Astrocyte (in vitro differentiated cells and primary cell): ENCODE data around the gene SNX3. TPM values are rescaled to one million over a fixed set of nuclear protein-coding genes. Genes with fewer than 3 reads are reported as not detected.

Experiments used
- DNase-seq: peaks from one replicate; pipeline ENCODE4 v3.0.0-alpha.2; 2010; ENCODE audit warnings: low read depth
- FAIRE-seq: peaks from 2 replicates; lab custom pipeline; 2011; peaks lifted over from hg19 to GRCh38; lab: Jason Lieb, UNC
- H2AFZ ChIP-seq: 2 replicates; pipeline ENCODE4 v1.6.0; 2012; ENCODE audit warnings: low read depth, low read length, inconsistent platforms
- H3K27ac ChIP-seq: 2 replicates; pipeline ENCODE4 v1.5.1; 2011; ENCODE audit warnings: low read depth, low read length, inconsistent platforms
- H3K27me3 ChIP-seq: 2 replicates; pipeline ENCODE4 v1.6.0; 2011; ENCODE audit warnings: low read length, inconsistent platforms; ENCODE audit not compliant: insufficient read depth
- H3K36me3 ChIP-seq: 2 replicates; pipeline ENCODE4 v1.5.1; 2011; ENCODE audit warnings: low read length, inconsistent platforms; ENCODE audit not compliant: insufficient read depth
- H3K4me1 ChIP-seq: 2 replicates; pipeline ENCODE4 v1.5.1; 2011; ENCODE audit warnings: low read length, inconsistent platforms; ENCODE audit not compliant: insufficient read depth
- H3K4me2 ChIP-seq: 2 replicates; pipeline ENCODE4 v1.6.0; 2012; ENCODE audit warnings: low read length, inconsistent platforms
- H3K4me3 ChIP-seq: 2 replicates; pipeline ENCODE4 v1.5.1; 2011; ENCODE audit warnings: low read depth, mild to moderate bottlenecking, low read length, inconsistent platforms; ENCODE audit not compliant: insufficient read depth
- H3K79me2 ChIP-seq: 2 replicates; pipeline ENCODE4 v1.6.0; 2012; ENCODE audit warnings: mild to moderate bottlenecking, low read length, inconsistent platforms; ENCODE audit not compliant: insufficient read depth
- H3K9ac ChIP-seq: 2 replicates; pipeline ENCODE4 v1.6.0; 2012; ENCODE audit warnings: mild to moderate bottlenecking, low read length, inconsistent platforms
- H3K9me3 ChIP-seq: 2 replicates; pipeline ENCODE4 v1.5.1; 2012; ENCODE audit warnings: low read depth, mild to moderate bottlenecking, low read length, inconsistent platforms; ENCODE audit not compliant: insufficient read depth
- H4K20me1 ChIP-seq: 2 replicates; pipeline ENCODE4 v1.6.0; 2012; ENCODE audit warnings: low read length, inconsistent platforms; ENCODE audit not compliant: insufficient read depth
- H3K27ac Mint-ChIP-seq: one replicate; pipeline ENCODE4 v1.8.0; 2021; ENCODE audit warnings: mild to moderate bottlenecking, mixed read lengths; ENCODE audit not compliant: unreplicated experiment
- H3K27me3 Mint-ChIP-seq: one replicate; pipeline ENCODE4 v1.8.0; 2021; ENCODE audit warnings: low read depth, mixed read lengths; ENCODE audit not compliant: unreplicated experiment
- H3K36me3 Mint-ChIP-seq: one replicate; pipeline ENCODE4 v1.8.0; 2021; ENCODE audit warnings: low read depth, mixed read lengths; ENCODE audit not compliant: unreplicated experiment
- H3K4me1 Mint-ChIP-seq: one replicate; pipeline ENCODE4 v1.8.0; 2021; ENCODE audit warnings: low read depth, mixed read lengths; ENCODE audit not compliant: unreplicated experiment
- H3K4me3 Mint-ChIP-seq: one replicate; pipeline ENCODE4 v1.8.0; 2021; ENCODE audit warnings: mild to moderate bottlenecking, moderate library complexity, mixed read lengths; ENCODE audit not compliant: unreplicated experiment
- H3K9me3 Mint-ChIP-seq: one replicate; pipeline ENCODE4 v1.8.0; 2021; ENCODE audit warnings: mild to moderate bottlenecking, mixed read lengths; ENCODE audit not compliant: unreplicated experiment
- CTCF ChIP-seq: IDR thresholded peaks from 2 replicates; pipeline ENCODE4 v1.5.1; 2011; ENCODE audit warnings: low read depth, mild to moderate bottlenecking, inconsistent platforms, low read length, moderate library complexity; ENCODE audit not compliant: insufficient read depth
- EZH2 ChIP-seq: IDR thresholded peaks from 2 replicates; pipeline ENCODE4 v1.6.1; 2012; ENCODE audit warnings: mild to moderate bottlenecking, low read length, inconsistent platforms; ENCODE audit not compliant: insufficient read depth
- total RNA-seq: library from RNA; stranded (reverse); gene quantifications from 2 replicates; pipeline ENCODE4 v1.2.1, GENCODE V29; 2021

The SNX3 gene
- total RNA-seq, 1 donor from 2014 or later = 165 TPM

- Histone ChIP-seq H3K4me2 (no peak overlapping the region), H3K4me3 (no peak overlapping the region), H3K4me1 (no peaks in the 10 kb centered on the region), H3K79me2 (no peaks in the 10 kb centered on the region), H3K27ac (no peak overlapping the region), H3K9me3 (no peaks in the 10 kb centered on the region), H3K27me3 (peaks cover 6% of the 10 kb centered on the region), H3K9ac (no peak overlapping the region), H2AFZ (no peak overlapping the region), H4K20me1 (no peaks in the 10 kb centered on the region), H3K36me3 (no peaks in the 10 kb centered on the region)
- H3K4me1 Mint-ChIP-seq = no peaks in the 10 kb centered on the region
- no peak for DNase-seq
- peaks cover 17% of the 10 kb centered on the region for H3K27me3 Mint-ChIP-seq
- no peak overlapping the region for H3K4me3 Mint-ChIP-seq
- H3K36me3 Mint-ChIP-seq = peaks cover 3% of the 10 kb centered on the region
- TF ChIP-seq EZH2 = no peak
- TF ChIP-seq CTCF = no peak
- no peak overlapping the region for H3K27ac Mint-ChIP-seq
- FAIRE-seq = no peak
- no peaks in the 10 kb centered on the region for H3K9me3 Mint-ChIP-seq
Observed at GRCh38 chr6:108193131-108193530, 67.7 kb downstream of the SNX3 start.

GRCh38 chr6:108187519-108187918 lies 73.3 kb downstream of the SNX3 start:
- H3K27ac ChIP-seq = no peak overlapping the region
- no peaks in the 10 kb centered on the region for H3K4me1 ChIP-seq
- no peak overlapping the region for H2AFZ ChIP-seq
- no peaks in the 10 kb centered on the region for H3K9me3 ChIP-seq
- FAIRE-seq (no peak), DNase-seq (no peak)
- no peak overlapping the region for H3K4me2 ChIP-seq
- Mint-ChIP-seq H3K4me3 (no peak overlapping the region), H3K36me3 (no peaks in the 10 kb centered on the region), H3K9me3 (no peaks in the 10 kb centered on the region), H3K4me1 (no peaks in the 10 kb centered on the region), H3K27ac (no peak overlapping the region), H3K27me3 (peaks cover 40% of the 10 kb centered on the region)
- H3K4me3 ChIP-seq = no peak overlapping the region
- H3K27me3 ChIP-seq = peaks cover 6% of the 10 kb centered on the region
- H3K79me2 ChIP-seq = no peaks in the 10 kb centered on the region
- no peaks in the 10 kb centered on the region for H4K20me1 ChIP-seq
- no peaks in the 10 kb centered on the region for H3K36me3 ChIP-seq
- TF ChIP-seq EZH2 = no peak
- no peak for TF ChIP-seq CTCF
- no peak overlapping the region for H3K9ac ChIP-seq

GRCh38 chr6:108186226-108186625 lies 74.6 kb downstream of the SNX3 start:
- Histone ChIP-seq H3K79me2 (no peaks in the 10 kb centered on the region), H3K4me3 (no peak overlapping the region), H4K20me1 (no peaks in the 10 kb centered on the region), H2AFZ (no peak overlapping the region), H3K4me1 (no peaks in the 10 kb centered on the region), H3K27me3 (peaks cover 9% of the 10 kb centered on the region), H3K9me3 (no peaks in the 10 kb centered on the region), H3K9ac (no peak overlapping the region), H3K36me3 (no peaks in the 10 kb centered on the region), H3K27ac (no peak overlapping the region), H3K4me2 (no peak overlapping the region)
- Mint-ChIP-seq H3K9me3 (no peaks in the 10 kb centered on the region), H3K27ac (no peak overlapping the region), H3K4me1 (no peaks in the 10 kb centered on the region), H3K36me3 (no peaks in the 10 kb centered on the region), H3K4me3 (no peak overlapping the region), H3K27me3 (peaks cover 43% of the 10 kb centered on the region)
- DNase-seq (no peak), FAIRE-seq (no peak)
- TF ChIP-seq CTCF = no peak
- no peak for TF ChIP-seq EZH2
